Smooth muscle cell (in vitro differentiated cells): ENCODE results near the gene DNM1. TPM values are rescaled to one million over a fixed set of nuclear protein-coding genes. Genes with fewer than 3 reads are reported as not detected.

ENCODE experiments used
- DNase-seq: peaks from one replicate; lab custom pipeline; 2025; ENCODE audit not compliant: unreplicated experiment; lab: John Stamatoyannopoulos, UW
- H2AFZ ChIP-seq: fragments of 200-600 bp; sonication (generic); 2 replicates; pipeline ENCODE4 v1.6.0; 2016; ENCODE audit warnings: antibody characterized with exemption, low read depth, mild to moderate bottlenecking
- H3F3A ChIP-seq: fragments of 200-600 bp; sonication (generic); 2 replicates; pipeline ENCODE4 v1.6.0; 2017; ENCODE audit warnings: antibody characterized with exemption, low read depth
- H3K27ac ChIP-seq: fragments of 200-600 bp; sonication (generic); 2 replicates; pipeline ENCODE4 v1.5.1; 2016; ENCODE audit warnings: low read depth, mild to moderate bottlenecking
- H3K27me3 ChIP-seq: fragments of 200-600 bp; sonication (generic); 2 replicates; pipeline ENCODE4 v1.6.1; 2016; ENCODE audit warnings: low read depth, mild to moderate bottlenecking
- H3K36me3 ChIP-seq: fragments of 200-600 bp; sonication (generic); 2 replicates; pipeline ENCODE4 v1.5.1; 2016; ENCODE audit warnings: low read depth
- H3K4me1 ChIP-seq: fragments of 200-600 bp; sonication (generic); 2 replicates; pipeline ENCODE4 v1.5.1; 2016; ENCODE audit warnings: low read depth
- H3K4me2 ChIP-seq: fragments of 200-600 bp; sonication (generic); 2 replicates; pipeline ENCODE4 v1.6.0; 2016; ENCODE audit warnings: mild to moderate bottlenecking
- H3K4me3 ChIP-seq: fragments of 200-600 bp; sonication (generic); 2 replicates; pipeline ENCODE4 v1.5.1; 2016; ENCODE audit warnings: mild to moderate bottlenecking
- H3K79me2 ChIP-seq: fragments of 200-600 bp; sonication (generic); 2 replicates; pipeline ENCODE4 v1.6.0; 2016; ENCODE audit warnings: low read depth, mild to moderate bottlenecking
- H3K9ac ChIP-seq: fragments of 200-600 bp; sonication (generic); 2 replicates; pipeline ENCODE4 v1.6.0; 2016; ENCODE audit warnings: low read depth
- H3K9me3 ChIP-seq: fragments of 200-600 bp; sonication (generic); replicated peaks from 2 replicates; pipeline ENCODE4 v1.5.1; 2016; ENCODE audit warnings: low read depth
- H4K20me1 ChIP-seq: fragments of 200-600 bp; sonication (generic); 2 replicates; pipeline ENCODE4 v1.6.0; 2016; ENCODE audit warnings: low read depth
- CTCF ChIP-seq: fragments of 200-600 bp; sonication (generic); IDR thresholded peaks from 2 replicates; pipeline ENCODE4 v1.5.1; 2017; ENCODE audit warnings: borderline replicate concordance, mild to moderate bottlenecking, antibody characterized with exemption; ENCODE audit not compliant: insufficient read depth, poor library complexity, severe bottlenecking
- WGBS: methylation state at CpG from one replicate; pipeline ENCODE4 v1.1.7; 2016; ENCODE audit warnings: low lambda C conversion rate; 5-methylcytosine and 5-hydroxymethylcytosine counted together
- polyA plus RNA-seq: library from polyadenylated mRNA; unstranded; fragments of >200 nt; fragmentation: Nextera tagmentation; extraction: Ambion mirVana; gene quantifications from 2 replicates; pipeline ENCODE4 v1.2.1, GENCODE V29; 2016
- total RNA-seq: library from RNA; depleted of rRNA; stranded (reverse); fragments of >200 nt; gene quantifications from 2 replicates; pipeline ENCODE4 v1.2.3, GENCODE V29; 2014

Gene DNM1
- total and polyA plus RNA-seq, 2 experiments from 2014 or later: 25.3 to 50.7 TPM

- no peak overlapping the region for H2AFZ ChIP-seq
- peaks cover 9% of the 10 kb centered on the region for H3K4me1 ChIP-seq
- WGBS: 90% methylated on average over 7 of the region's 7 CpGs
- H3K9me3 ChIP-seq: no peaks in the 10 kb centered on the region
- DNase-seq: no peak
- H3K27ac ChIP-seq: no peak overlapping the region
- no peak overlapping the region for H3K9ac ChIP-seq
- H4K20me1 ChIP-seq: peaks cover 38% of the 10 kb centered on the region
- H3K27me3 ChIP-seq: no peaks in the 10 kb centered on the region
- no peaks in the 10 kb centered on the region for H3K36me3 ChIP-seq
- H3F3A ChIP-seq: no peaks in the 10 kb centered on the region
- H3K4me2 ChIP-seq: no peak overlapping the region
- peaks cover 5% of the 10 kb centered on the region for H3K79me2 ChIP-seq
- TF ChIP-seq CTCF: no peak
- H3K4me3 ChIP-seq: no peak overlapping the region
These were observed 5.2 kb downstream of the DNM1 start for GRCh38 chr9:128208386-128208785.

GRCh38 chr9:128208946-128209669 lies 5.9 kb downstream of the DNM1 start:
- no peak overlapping the region for H3K4me2 ChIP-seq
- no peak for DNase-seq
- H3K36me3 ChIP-seq: no peaks in the 10 kb centered on the region
- no peak overlapping the region for H3K27ac ChIP-seq
- peaks cover 38% of the 10 kb centered on the region for H4K20me1 ChIP-seq
- H3K79me2 ChIP-seq: peaks cover 5% of the 10 kb centered on the region
- H3F3A ChIP-seq: no peaks in the 10 kb centered on the region
- no peaks in the 10 kb centered on the region for H3K27me3 ChIP-seq
- H3K9ac ChIP-seq: no peak overlapping the region
- no peak overlapping the region for H2AFZ ChIP-seq
- TF ChIP-seq CTCF: no peak
- H3K9me3 ChIP-seq: no peaks in the 10 kb centered on the region
- peaks cover 9% of the 10 kb centered on the region for H3K4me1 ChIP-seq
- no peak overlapping the region for H3K4me3 ChIP-seq
- 92% methylated on average over 15 of the region's 15 CpGs for WGBS

- WGBS: 88% methylated on average over 12 of the region's 12 CpGs
- no peak overlapping the region for H3K4me2 ChIP-seq
- no peaks in the 10 kb centered on the region for H3K27me3 ChIP-seq
- no peak overlapping the region for H3K9ac ChIP-seq
- no peaks in the 10 kb centered on the region for H3K36me3 ChIP-seq
- H3K27ac ChIP-seq: no peak overlapping the region
- no peaks in the 10 kb centered on the region for H3K79me2 ChIP-seq
- TF ChIP-seq CTCF: no peak
- no peak overlapping the region for H3K4me3 ChIP-seq
- no peak overlapping the region for H2AFZ ChIP-seq
- H3F3A ChIP-seq: no peaks in the 10 kb centered on the region
- peaks cover 23% of the 10 kb centered on the region for H4K20me1 ChIP-seq
- H3K9me3 ChIP-seq: no peaks in the 10 kb centered on the region
- DNase-seq: no peak
- H3K4me1 ChIP-seq: no peaks in the 10 kb centered on the region
These were observed 8.2 kb downstream of the DNM1 start for GRCh38 chr9:128211186-128211980.
